AG04450 (cell line): ENCODE measurements around the gene NKAIN4. TPM values are rescaled to one million over a fixed set of nuclear protein-coding genes. Genes with fewer than 3 reads are reported as not detected.

Experiments
- CTCF ChIA-PET: fragments of 300-600, 350-600 bp; formaldehyde crosslinking; extraction: SDS; loops from one replicate; lab custom pipeline; 2022; ENCODE audit warnings: antibody characterized with exemption, inconsistent platforms; lab: Charles Lee
- POLR2A ChIA-PET: fragments of 350-600 bp; formaldehyde crosslinking; extraction: SDS; loops from one replicate; lab custom pipeline; 2021; ENCODE audit warnings: antibody characterized with exemption, inconsistent platforms; lab: Yijun Ruan, JAX
- DNase-seq: peaks from one replicate; pipeline ENCODE4 v3.0.0-alpha.2; 2011; ENCODE audit warnings: low read depth, low spot score
- H3K27ac ChIP-seq: one replicate; pipeline ENCODE4 v1.5.1; 2012; ENCODE audit warnings: low read depth, low read length, control low read depth
- H3K27me3 ChIP-seq: one replicate; pipeline ENCODE4 v1.6.0; 2012; ENCODE audit warnings: low read length; ENCODE audit not compliant: control insufficient read depth, insufficient read depth
- H3K4me3 ChIP-seq: 2 replicates; pipeline ENCODE4 v1.5.1; 2011; ENCODE audit warnings: mild to moderate bottlenecking, low read depth, low read length, control low read depth
- H3K9me3 ChIP-seq: 2 replicates; pipeline ENCODE4 v1.5.1; 2012; ENCODE audit warnings: low read length; ENCODE audit not compliant: control insufficient read depth, insufficient read depth
- CTCF ChIP-seq: IDR thresholded peaks from 2 replicates; pipeline ENCODE4 v1.5.1; 2011; ENCODE audit warnings: low read depth, low read length, control low read depth, inconsistent platforms
- polyA plus RNA-seq: library from polyadenylated mRNA; depleted of rRNA; stranded (reverse); fragments of >200 nt; gene quantifications from 2 replicates; pipeline ENCODE4 v1.2.3, GENCODE V29; 2011

Gene NKAIN4
- polyA plus RNA-seq, 1 experiment = not detected

- CTCF ChIA-PET = interaction anchor here (1.2 to 6.0 kb wide), 2 partner anchors 10 to 19 kb away, joined by 4 to 45 read pairs; no protein-coding TSS in a partner anchor
- H3K27me3 ChIP-seq = no peaks in the 10 kb centered on the region
- TF ChIP-seq CTCF = no peak
- no peak overlapping the region for H3K27ac ChIP-seq
- no peaks in the 10 kb centered on the region; the same call in 1 of the 2 replicates for H3K9me3 ChIP-seq
- POLR2A ChIA-PET = no interaction called here
- no peak for DNase-seq
- H3K4me3 ChIP-seq = no peak overlapping the region
These were observed 20.3 kb downstream of the NKAIN4 start for GRCh38 chr20:63233924-63234323.

DNA sequence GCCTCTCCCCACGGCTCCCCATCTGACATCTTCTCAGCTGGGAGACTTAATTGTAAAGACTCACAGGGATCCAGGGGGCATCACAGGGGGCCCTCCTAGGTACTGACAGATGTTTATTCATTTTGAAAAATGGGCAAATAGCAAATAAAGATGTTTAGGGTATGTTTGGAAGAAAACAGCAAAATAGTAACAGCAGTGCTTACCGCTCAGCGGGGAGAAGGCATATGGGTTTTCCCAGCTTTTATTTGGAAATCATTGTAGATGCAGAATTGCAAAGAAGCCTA lies 21.3 kb downstream of the NKAIN4 start:
- no peak for TF ChIP-seq CTCF
- DNase-seq = no peak
- Histone ChIP-seq H3K9me3 (no peaks in the 10 kb centered on the region; the same call in 1 of the 2 replicates), H3K27ac (no peak overlapping the region), H3K27me3 (no peaks in the 10 kb centered on the region), H3K4me3 (no peak overlapping the region)
- POLR2A ChIA-PET = interaction anchor here (1.2 kb wide), 1 partner anchor 9 kb away, joined by 5 read pairs; no protein-coding TSS in a partner anchor
- CTCF ChIA-PET = interaction anchor here (1.0 to 6.0 kb wide), 4 partner anchors 9 to 149 kb away, joined by 3 to 45 read pairs (median 4); no protein-coding TSS in a partner anchor

- no peaks in the 10 kb centered on the region; the same call in 1 of the 2 replicates for H3K9me3 ChIP-seq
- peak; percentile 76 for DNase-seq
- ChIA-PET CTCF (interaction anchor here (1.0 to 6.0 kb wide), 5 partner anchors 8 to 149 kb away, joined by 3 to 45 read pairs (median 4); partner anchors contain the start of gene YTHDF1), POLR2A (interaction anchor here (1.2 kb wide), 1 partner anchor 9 kb away, joined by 5 read pairs; no protein-coding TSS in a partner anchor)
- H3K27me3 ChIP-seq = no peaks in the 10 kb centered on the region
- no peak for TF ChIP-seq CTCF
- peak overlapping the region; percentile 18 for H3K4me3 ChIP-seq
- peak overlapping the region; percentile 87 for H3K27ac ChIP-seq
These were observed 21.8 kb downstream of the NKAIN4 start for GRCh38 chr20:63232235-63233060.

GRCh38 chr20:63230800-63231268 lies 23.4 kb downstream of the NKAIN4 start:
- Histone ChIP-seq H3K27ac (peak overlapping the region; percentile 2), H3K27me3 (no peaks in the 10 kb centered on the region), H3K9me3 (no peaks in the 10 kb centered on the region; the same call in 1 of the 2 replicates), H3K4me3 (no peak overlapping the region)
- no peak for DNase-seq
- TF ChIP-seq CTCF = peak; percentile 72
- POLR2A ChIA-PET = interaction anchor here (1.0 kb wide), 1 partner anchor 42 kb away, joined by 4 read pairs; the partner anchor contains the start of gene ARFGAP1
- CTCF ChIA-PET = interaction anchor here (0.7 to 3.1 kb wide), 7 partner anchors 8 to 296 kb away, joined by 3 to 17 read pairs (median 3); partner anchors contain the start of gene YTHDF1

DNA sequence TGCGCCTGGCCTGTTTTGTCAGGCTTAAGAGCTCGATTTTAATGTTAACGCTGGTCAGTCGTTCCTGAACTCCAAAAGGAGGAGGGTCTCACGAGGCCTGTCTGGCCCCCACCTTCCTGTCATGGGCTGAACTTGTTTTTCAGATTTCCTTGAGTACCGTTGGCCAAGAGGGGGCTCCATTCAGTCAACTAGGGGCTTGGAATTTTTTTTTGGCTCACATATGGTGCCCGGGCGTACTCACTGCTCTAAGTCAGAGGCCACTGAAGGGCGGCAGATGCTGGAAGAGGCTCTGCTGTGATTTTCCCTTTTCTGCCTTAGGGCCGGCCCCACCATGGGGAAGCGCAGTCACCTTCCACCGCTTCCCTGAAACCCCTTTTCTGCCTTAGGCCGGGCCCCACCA lies 25.5 kb downstream of the NKAIN4 start:
- TF ChIP-seq CTCF = no peak
- no peak overlapping the region for H3K4me3 ChIP-seq
- ChIA-PET POLR2A (no interaction called here), CTCF (interaction anchor here (0.6 to 1.1 kb wide), 3 partner anchors 8 to 874 kb away, joined by 3 to 4 read pairs (median 3); no protein-coding TSS in a partner anchor)
- no peak overlapping the region for H3K27ac ChIP-seq
- no peaks in the 10 kb centered on the region; the same call in 1 of the 2 replicates for H3K9me3 ChIP-seq
- no peaks in the 10 kb centered on the region for H3K27me3 ChIP-seq
- DNase-seq = no peak
